Endodermal cell (in vitro differentiated cells): ENCODE results near the gene EFCAB6. TPM values are rescaled to one million over a fixed set of nuclear protein-coding genes. Genes with fewer than 3 reads are reported as not detected.

Experiments
- DNase-seq: peaks from one replicate; pipeline ENCODE4 v3.0.0-alpha.2; 2017
- H3K27ac ChIP-seq: 2 replicates; pipeline ENCODE4 v1.5.1; 2013; ENCODE audit warnings: mild to moderate bottlenecking, low read depth, low read length, moderate library complexity
- H3K27me3 ChIP-seq: 2 replicates; pipeline ENCODE4 v1.6.1; 2013; ENCODE audit warnings: mild to moderate bottlenecking, low read length, moderate library complexity; ENCODE audit not compliant: insufficient read depth, control insufficient read depth, poor library complexity, severe bottlenecking
- H3K36me3 ChIP-seq: 2 replicates; pipeline ENCODE4 v1.7.0; 2013; ENCODE audit warnings: mild to moderate bottlenecking, low read length, moderate library complexity; ENCODE audit not compliant: control insufficient read depth, insufficient read depth
- H3K4me1 ChIP-seq: one replicate; pipeline ENCODE4 v1.7.0; 2013; ENCODE audit warnings: low read length; ENCODE audit not compliant: control insufficient read depth, insufficient read depth
- H3K4me3 ChIP-seq: 2 replicates; pipeline ENCODE4 v1.5.1; 2013; ENCODE audit warnings: mild to moderate bottlenecking, low read length, moderate library complexity
- H3K9ac ChIP-seq: 2 replicates; pipeline ENCODE4 v1.6.1; 2013; ENCODE audit warnings: mild to moderate bottlenecking, low read length, moderate library complexity; ENCODE audit not compliant: poor library complexity, severe bottlenecking; ENCODE audit errors: extremely low read depth
- H3K9me3 ChIP-seq: 2 replicates; pipeline ENCODE4 v1.6.1; 2013; ENCODE audit warnings: mild to moderate bottlenecking, low read length, moderate library complexity; ENCODE audit not compliant: control insufficient read depth
- H3K27ac Mint-ChIP-seq: 2 replicates; pipeline ENCODE4 v1.8.0; 2020; ENCODE audit warnings: mixed read lengths
- H3K27me3 Mint-ChIP-seq: 2 replicates; pipeline ENCODE4 v1.8.0; 2021; ENCODE audit warnings: mild to moderate bottlenecking, mixed read lengths; ENCODE audit not compliant: insufficient read depth
- H3K36me3 Mint-ChIP-seq: 2 replicates; pipeline ENCODE4 v1.8.0; 2020; ENCODE audit warnings: low read depth, mixed read lengths
- H3K4me1 Mint-ChIP-seq: 2 replicates; pipeline ENCODE4 v1.8.0; 2020; ENCODE audit warnings: mixed read lengths
- H3K4me3 Mint-ChIP-seq: 2 replicates; pipeline ENCODE4 v1.8.0; 2020; ENCODE audit warnings: mild to moderate bottlenecking, moderate library complexity, mixed read lengths
- H3K9me3 Mint-ChIP-seq: 2 replicates; pipeline ENCODE4 v1.8.0; 2020; ENCODE audit warnings: mild to moderate bottlenecking, mixed read lengths
- WGBS, 2 experiments: methylation state at CpG; one replicate each; pipeline versions ENCODE4 v1.1.5 to v1.1.7; 2013; ENCODE audit warnings: missing lambda C conversion rate in 2 of 2, mixed read lengths in 1 of 2; ENCODE audit not compliant: insufficient coverage in 1 of 2, insufficient read length in 1 of 2; 5-methylcytosine and 5-hydroxymethylcytosine counted together
- total RNA-seq, 2 donors: library from RNA; stranded (reverse); fragmentation: NEBNext Ultra II Directional in 1 of 2; extraction: Animal tissue kit (Norgen Biotek cat#: 25700) in 1 of 2; gene quantifications; 2 replicates in 1 of 2; 3 replicates in 1 of 2; pipeline ENCODE4 v1.2.1, GENCODE V29; 2021
- TF ChIP-seq, protein P1 (sequence below): fragments of 200-600 bp; sonication (generic); conservative IDR thresholded peaks from 2 replicates; pipeline ENCODE4 v1.5.0; 2021; ENCODE audit warnings: antibody characterized with exemption, mild to moderate bottlenecking

The EFCAB6 gene
- total RNA-seq, 2 donors from 2014 or later, result 1.8 to 2.0 TPM

GRCh38 chr22:43528601-43529360, 283.3 kb downstream of the EFCAB6 start:
- Histone ChIP-seq H3K4me1 (no peaks in the 10 kb centered on the region), H3K4me3 (no peak overlapping the region), H3K27ac (no peak overlapping the region), H3K36me3 (no peaks in the 10 kb centered on the region), H3K27me3 (no peaks in the 10 kb centered on the region), H3K9ac (no peak overlapping the region), H3K9me3 (no peaks in the 10 kb centered on the region)
- 83 to 88% methylated on average over 7 to 12 of the region's 12 CpGs for WGBS, 2 experiments
- TF ChIP-seq, protein P1, sequence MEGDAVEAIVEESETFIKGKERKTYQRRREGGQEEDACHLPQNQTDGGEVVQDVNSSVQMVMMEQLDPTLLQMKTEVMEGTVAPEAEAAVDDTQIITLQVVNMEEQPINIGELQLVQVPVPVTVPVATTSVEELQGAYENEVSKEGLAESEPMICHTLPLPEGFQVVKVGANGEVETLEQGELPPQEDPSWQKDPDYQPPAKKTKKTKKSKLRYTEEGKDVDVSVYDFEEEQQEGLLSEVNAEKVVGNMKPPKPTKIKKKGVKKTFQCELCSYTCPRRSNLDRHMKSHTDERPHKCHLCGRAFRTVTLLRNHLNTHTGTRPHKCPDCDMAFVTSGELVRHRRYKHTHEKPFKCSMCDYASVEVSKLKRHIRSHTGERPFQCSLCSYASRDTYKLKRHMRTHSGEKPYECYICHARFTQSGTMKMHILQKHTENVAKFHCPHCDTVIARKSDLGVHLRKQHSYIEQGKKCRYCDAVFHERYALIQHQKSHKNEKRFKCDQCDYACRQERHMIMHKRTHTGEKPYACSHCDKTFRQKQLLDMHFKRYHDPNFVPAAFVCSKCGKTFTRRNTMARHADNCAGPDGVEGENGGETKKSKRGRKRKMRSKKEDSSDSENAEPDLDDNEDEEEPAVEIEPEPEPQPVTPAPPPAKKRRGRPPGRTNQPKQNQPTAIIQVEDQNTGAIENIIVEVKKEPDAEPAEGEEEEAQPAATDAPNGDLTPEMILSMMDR, result no peak
- H3K4me1 Mint-ChIP-seq, result no peaks in the 10 kb centered on the region
- no peaks in the 10 kb centered on the region for H3K27me3 Mint-ChIP-seq
- H3K4me3 Mint-ChIP-seq, result no peak overlapping the region
- no peaks in the 10 kb centered on the region for H3K9me3 Mint-ChIP-seq
- H3K27ac Mint-ChIP-seq, result no peak overlapping the region
- no peaks in the 10 kb centered on the region for H3K36me3 Mint-ChIP-seq
- no peak for DNase-seq

DNA sequence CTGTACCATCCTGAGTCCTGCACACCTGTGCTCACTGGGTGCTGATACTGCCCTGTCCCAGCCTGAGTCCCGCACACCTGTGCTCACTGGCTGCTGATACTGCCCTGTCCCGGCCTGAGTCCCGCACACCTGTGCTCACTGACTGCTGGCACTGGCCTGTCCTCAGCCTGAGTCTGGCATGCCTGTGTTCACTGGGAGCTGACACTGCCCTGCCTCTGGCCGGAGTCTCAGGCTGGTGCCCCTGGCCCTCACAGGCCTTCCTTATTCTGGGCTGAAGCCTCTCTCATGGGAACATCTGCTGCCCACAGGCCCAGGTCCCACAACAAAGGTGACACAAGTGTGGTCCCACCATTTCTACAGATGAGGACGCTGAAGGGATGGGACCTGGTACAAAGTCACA, 285.2 kb downstream of the EFCAB6 start:
- no peak for DNase-seq
- Histone ChIP-seq H3K9ac (no peak overlapping the region), H3K9me3 (no peaks in the 10 kb centered on the region), H3K4me3 (no peak overlapping the region), H3K27ac (no peak overlapping the region), H3K36me3 (no peaks in the 10 kb centered on the region), H3K27me3 (no peaks in the 10 kb centered on the region), H3K4me1 (no peaks in the 10 kb centered on the region)
- 89 to 93% methylated on average over 4 to 5 of the region's 5 CpGs for WGBS, 2 experiments
- H3K27ac Mint-ChIP-seq, result no peak overlapping the region
- no peaks in the 10 kb centered on the region for H3K4me1 Mint-ChIP-seq
- H3K27me3 Mint-ChIP-seq, result no peaks in the 10 kb centered on the region
- TF ChIP-seq, protein P1, result no peak
- no peaks in the 10 kb centered on the region for H3K9me3 Mint-ChIP-seq
- no peak overlapping the region for H3K4me3 Mint-ChIP-seq
- no peaks in the 10 kb centered on the region for H3K36me3 Mint-ChIP-seq

- H3K27ac Mint-ChIP-seq, result no peak overlapping the region
- no peaks in the 10 kb centered on the region for H3K36me3 Mint-ChIP-seq
- H3K27me3 ChIP-seq, result no peaks in the 10 kb centered on the region
- H3K9ac ChIP-seq, result no peak overlapping the region
- no peaks in the 10 kb centered on the region for H3K9me3 Mint-ChIP-seq
- H3K4me3 ChIP-seq, result no peak overlapping the region
- no peaks in the 10 kb centered on the region for H3K4me1 Mint-ChIP-seq
- H3K9me3 ChIP-seq, result no peaks in the 10 kb centered on the region
- H3K27me3 Mint-ChIP-seq, result no peaks in the 10 kb centered on the region
- H3K4me1 ChIP-seq, result no peaks in the 10 kb centered on the region
- H3K4me3 Mint-ChIP-seq, result no peak overlapping the region
- H3K27ac ChIP-seq, result no peak overlapping the region
- DNase-seq, result no peak
- H3K36me3 ChIP-seq, result no peaks in the 10 kb centered on the region
- WGBS, 2 experiments, result 71 to 88% methylated on average over 1 to 7 of the region's 7 CpGs
- TF ChIP-seq, protein P1, result no peak
These were observed 285.9 kb downstream of the EFCAB6 start for GRCh38 chr22:43526117-43526655.
